Pancreas (tissue), 8 donors: ENCODE results near the gene TSBP1. TPM values are rescaled to one million over a fixed set of nuclear protein-coding genes. Genes with fewer than 3 reads are reported as not detected.

ENCODE experiments used
- polyA plus RNA-seq, 2 donors: library from polyadenylated mRNA; stranded (reverse); fragments of 200-250 nt; gene quantifications; one replicate each; pipeline ENCODE4 v1.2.3, GENCODE V29; 2013
- total RNA-seq, 6 donors: library from RNA; stranded (reverse); fragmentation: NEBNext Ultra II Directional in 4 of 6; extraction: Animal tissue kit (Norgen Biotek cat#: 25700) in 4 of 6; gene quantifications; one replicate each; pipeline versions ENCODE4 v1.2.1 to v1.2.4, GENCODE V29; 2021 to 2023
- donor health status: healthy with polysubstance abuse.
- donor health status: DM: no; HTN: no; CAD: no; lungs with moderate emphysema.
- donor health status: DM: no; HTN: no; CAD: no.
- donor health status: Bipolar disorder and iron deficiency.
- donor health status: DM: yes; HTN: yes; CAD: no.
- donor health status: DM: no; HTN: no; CAD: no.
- donor health status: DM: no; HTN: no; CAD: no.
- donor health status: DM: yes; HTN: yes; CAD: no.

Gene TSBP1
- total and polyA plus RNA-seq, 8 donors = not detected

Other genes with a start within 250 kb of the TSBP1 start
- 10 to 100 TPM; 30.2 to 56.5 (median 36.3) TPM for gene ATF6B, start 243.7 kb downstream of the TSBP1 start, total RNA-seq
- gene ATF6B, start 243.7 kb downstream of the TSBP1 start, polyA plus RNA-seq = 10 to 100 TPM; 54.0 to 68.0 TPM
- gene FKBPL, start 241.6 kb downstream of the TSBP1 start, total RNA-seq = 1 to 10 TPM; 2.0 to 4.7 (median 3.3) TPM
- 1 to 10 TPM; 5.0 to 5.9 TPM for gene FKBPL, start 241.6 kb downstream of the TSBP1 start, polyA plus RNA-seq
- under 1 TPM; 0.08 to 0.69 (median 0.37) TPM for gene PRRT1, start 220.0 kb downstream of the TSBP1 start, total RNA-seq
- 1 to 10 TPM; 3.3 to 5.8 TPM for gene PRRT1, start 220.0 kb downstream of the TSBP1 start, polyA plus RNA-seq
- 10 to 100 TPM in 1 of 6 donors, 1 to 10 TPM in 5; 5.6 to 13.9 (median 8.0) TPM for gene PPT2, start 217.8 kb downstream of the TSBP1 start, total RNA-seq
- 10 to 100 TPM in 1 of 2 donors, 1 to 10 TPM in 1; 9.2 to 12.2 TPM for gene PPT2, start 217.8 kb downstream of the TSBP1 start, polyA plus RNA-seq
- 10 to 100 TPM in 1 of 6 donors, 1 to 10 TPM in 5; 2.2 to 10.8 (median 5.4) TPM for gene EGFL8, start 207.3 kb downstream of the TSBP1 start, total RNA-seq
- gene EGFL8, start 207.3 kb downstream of the TSBP1 start, polyA plus RNA-seq = 10 to 100 TPM; 23.1 to 46.8 TPM
- 10 to 100 TPM; 10.1 to 28.1 (median 15.7) TPM for gene AGPAT1, start 195.8 kb downstream of the TSBP1 start, total RNA-seq
- 10 to 100 TPM; 19.6 to 24.5 TPM for gene AGPAT1, start 195.8 kb downstream of the TSBP1 start, polyA plus RNA-seq
- gene RNF5, start 193.5 kb downstream of the TSBP1 start, total RNA-seq = 10 to 100 TPM; 16.1 to 28.5 (median 23.2) TPM
- gene RNF5, start 193.5 kb downstream of the TSBP1 start, polyA plus RNA-seq = 10 to 100 TPM; 29.0 to 41.4 TPM
- 1 to 10 TPM; 1.9 to 4.4 (median 2.9) TPM for gene AGER, start 187.7 kb downstream of the TSBP1 start, total RNA-seq
- 10 to 100 TPM; 14.1 to 20.6 TPM for gene AGER, start 187.7 kb downstream of the TSBP1 start, polyA plus RNA-seq
- gene PBX2, start 181.7 kb downstream of the TSBP1 start, total RNA-seq = 10 to 100 TPM; 20.4 to 45.7 (median 26.1) TPM
- 10 to 100 TPM; 45.9 to 56.3 TPM for gene PBX2, start 181.7 kb downstream of the TSBP1 start, polyA plus RNA-seq
- gene GPSM3, start 179.3 kb downstream of the TSBP1 start, total RNA-seq = 10 to 100 TPM in 1 of 6 donors, 1 to 10 TPM in 3, under 1 TPM in 2; 0.59 to 10.1 (median 2.9) TPM
- 1 to 10 TPM; 5.2 to 5.4 TPM for gene GPSM3, start 179.3 kb downstream of the TSBP1 start, polyA plus RNA-seq
- 1 to 10 TPM; 3.1 to 7.1 (median 4.7) TPM for gene NOTCH4, start 147.8 kb downstream of the TSBP1 start, total RNA-seq
- 10 to 100 TPM; 27.4 to 45.2 TPM for gene NOTCH4, start 147.8 kb downstream of the TSBP1 start, polyA plus RNA-seq
- not detected for gene BTNL2, start 35.3 kb upstream of the TSBP1 start, total RNA-seq
- not detected for gene BTNL2, start 35.3 kb upstream of the TSBP1 start, polyA plus RNA-seq
- 100 to 1,000 TPM in 2 of 6 donors, 10 to 100 TPM in 4; 16.3 to 414 (median 42.2) TPM for gene HLA-DRA, start 68.0 kb upstream of the TSBP1 start, total RNA-seq
- gene HLA-DRA, start 68.0 kb upstream of the TSBP1 start, polyA plus RNA-seq = 10 to 100 TPM; 19.3 to 32.4 TPM
- gene HLA-DRB5, start 158.4 kb upstream of the TSBP1 start, total RNA-seq = 10 to 100 TPM in 2 of 6 donors, 1 to 10 TPM in 3, under 1 TPM in 1; 0.38 to 42.9 (median 8.2) TPM
- not detected for gene HLA-DRB5, start 158.4 kb upstream of the TSBP1 start, polyA plus RNA-seq
- 100 to 1,000 TPM in 1 of 6 donors, 10 to 100 TPM in 4, 1 to 10 TPM in 1; 9.3 to 165 (median 23.5) TPM for gene HLA-DRB1, start 217.9 kb upstream of the TSBP1 start, total RNA-seq
- 10 to 100 TPM in 1 of 2 donors, 1 to 10 TPM in 1; 9.8 to 20.2 TPM for gene HLA-DRB1, start 217.9 kb upstream of the TSBP1 start, polyA plus RNA-seq